ENCODE data around the gene GCC2.

- TF ChIP-seq CTCF (IDR thresholded peaks at IDR 0.05) (no peak), POLR2A (IDR thresholded peaks at IDR 0.05; ENCODE audit: low read depth) (no peak), EP300 (IDR thresholded peaks at IDR 0.05) (no peak)
Observed at GRCh38 chr2:108547606-108548005, 98.6 kb downstream of the GCC2 start.
